NCI-H2171 treated with DMSO at 0.1 percent for 48 hours (cell line): ENCODE data around the gene CHCHD1.
A peak's percentile ranks its signal among the peaks of the same experiment; 100 is the strongest.
"Not testable (repeated sequence)": the region's sequence is repeated elsewhere in the genome, so short reads cannot be mapped to it uniquely, and the experiment has no call there.

Source experiments
- DNase-seq: peaks from one replicate; lab custom pipeline; 2025; lab: John Stamatoyannopoulos, UW

The CHCHD1 gene

DNA sequence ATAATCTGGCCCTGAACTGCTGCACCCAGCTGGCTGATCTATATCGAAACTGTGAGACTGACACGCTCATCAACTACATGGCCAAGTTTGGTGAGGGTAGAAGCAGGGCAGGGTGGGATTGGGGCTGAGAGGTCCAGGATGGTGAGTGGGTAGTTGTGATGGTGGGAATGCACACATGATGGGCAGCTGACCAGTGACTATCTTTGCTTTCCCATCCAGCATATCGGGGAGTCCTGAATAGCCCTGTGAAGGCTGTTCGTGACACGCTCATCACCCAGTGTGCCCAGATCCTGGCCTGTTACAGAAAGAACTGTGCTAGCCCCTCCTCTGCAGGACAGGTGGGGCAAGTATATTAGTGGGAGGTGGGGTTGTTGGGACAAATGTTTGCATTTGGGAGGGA, 12.5 kb upstream of the CHCHD1 start:
- no peak for DNase-seq

GRCh38 chr10:73771722-73772280, 10.0 kb upstream of the CHCHD1 start:
- peak; percentile 41 for DNase-seq

- peak; percentile 53 for DNase-seq
Observed at GRCh38 chr10:73772281-73773151, 9.3 kb upstream of the CHCHD1 start.

DNA sequence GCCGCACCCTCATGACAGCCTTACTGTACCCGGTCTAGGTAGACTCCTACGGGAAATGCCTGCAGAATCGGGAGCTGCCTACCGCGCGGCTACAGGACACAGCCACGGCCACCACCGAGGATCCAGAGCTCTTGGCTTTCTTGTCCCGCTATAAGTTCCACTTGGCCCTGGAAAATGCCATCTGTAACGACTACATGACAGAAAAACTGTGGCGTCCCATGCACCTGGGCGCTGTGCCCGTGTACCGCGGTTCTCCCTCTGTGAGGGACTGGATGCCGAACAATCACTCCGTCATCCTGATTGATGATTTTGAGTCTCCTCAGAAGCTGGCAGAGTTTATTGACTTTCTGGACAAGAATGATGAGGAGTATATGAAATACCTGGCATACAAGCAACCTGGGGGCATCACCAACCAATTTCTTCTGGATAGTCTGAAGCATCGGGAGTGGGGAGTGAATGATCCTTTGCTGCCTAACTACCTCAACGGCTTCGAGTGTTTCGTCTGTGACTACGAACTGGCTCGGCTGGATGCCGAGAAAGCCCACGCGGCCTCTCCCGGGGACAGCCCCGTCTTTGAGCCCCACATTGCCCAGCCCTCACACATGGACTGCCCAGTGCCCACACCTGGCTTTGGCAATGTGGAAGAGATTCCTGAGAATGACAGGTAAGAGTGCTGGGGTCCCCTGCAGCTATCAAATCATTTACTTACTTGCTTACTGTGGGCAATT, 8.5 kb upstream of the CHCHD1 start:
- peak; percentile 19 for DNase-seq

- DNase-seq: no peak
Observed at GRCh38 chr10:73774637-73775036, 7.2 kb upstream of the CHCHD1 start.

GRCh38 chr10:73779018-73779417, 2.8 kb upstream of the CHCHD1 start:
- no peak for DNase-seq

DNA sequence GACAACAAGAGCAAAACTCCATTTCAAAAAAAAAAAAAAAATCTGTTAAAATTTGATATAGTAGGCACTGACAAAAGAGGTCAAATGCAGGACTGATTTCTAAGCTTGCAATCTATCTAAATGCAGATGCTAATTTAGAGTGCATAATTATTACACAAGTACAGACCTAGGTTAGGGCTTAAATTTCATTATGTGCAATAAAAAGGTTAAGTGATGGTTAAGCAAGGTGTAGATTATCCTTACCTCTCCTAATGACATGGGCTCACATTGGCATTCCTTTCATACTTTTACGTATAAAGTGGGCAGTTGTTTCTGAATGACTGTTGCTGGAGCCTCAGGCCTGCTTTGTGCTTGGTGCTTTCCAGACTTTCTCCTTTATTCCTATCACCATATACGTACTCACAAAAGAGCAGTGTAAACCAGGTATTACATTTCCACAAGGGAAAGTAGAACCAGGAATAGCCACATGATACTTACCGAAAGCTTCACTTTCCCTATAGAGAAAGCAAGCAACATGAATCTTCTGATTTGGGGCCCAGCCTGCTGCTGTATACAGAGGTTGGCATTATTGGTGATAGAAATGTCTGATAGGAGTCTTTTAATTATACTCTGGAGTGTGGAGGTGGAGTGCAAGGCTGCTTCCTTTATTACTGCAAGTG, 2.2 kb upstream of the CHCHD1 start:
- DNase-seq: no peak

DNA sequence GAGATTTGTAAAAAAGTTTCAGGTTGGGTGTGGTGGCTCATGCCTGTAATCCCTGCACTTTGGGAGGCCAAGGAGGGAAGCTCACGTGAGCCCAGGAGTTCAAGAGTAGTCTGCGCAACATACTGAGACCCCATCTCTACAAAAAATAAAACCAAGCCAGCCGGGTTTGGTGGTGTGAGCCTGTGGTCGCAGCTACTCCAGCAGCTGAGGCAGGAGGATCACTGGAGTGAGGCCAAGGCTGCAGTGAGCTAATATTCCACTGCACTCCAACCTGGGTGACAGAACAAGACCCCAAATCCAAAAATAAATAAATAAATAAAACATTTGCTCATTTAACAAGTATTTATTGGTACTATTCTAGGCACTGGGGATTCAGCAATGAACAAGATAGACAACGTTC, 1.5 kb upstream of the CHCHD1 start:
- no peak for DNase-seq

- no peak for DNase-seq
Observed at GRCh38 chr10:73780966-73781365, 882 bp upstream of the CHCHD1 start.

GRCh38 chr10:73781548-73781878, 335 bp upstream of the CHCHD1 start:
- no peak for DNase-seq

DNA sequence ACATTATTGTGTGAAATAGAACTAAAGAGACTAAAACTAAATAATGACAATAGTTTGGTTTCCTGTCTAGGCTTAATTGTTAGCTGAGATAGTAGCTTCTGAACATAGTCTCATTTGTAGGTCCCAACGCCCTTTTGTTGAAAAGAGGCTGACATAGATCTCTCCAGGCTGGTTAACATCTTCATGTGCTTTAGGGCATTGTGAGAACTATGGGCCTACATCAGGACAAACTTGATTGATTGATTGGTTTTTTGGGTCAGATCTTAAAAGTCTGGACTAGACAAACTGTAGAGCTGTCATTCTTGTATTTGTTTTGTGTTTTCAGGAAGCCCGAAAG, 869 bp downstream of the CHCHD1 start:
- no peak for DNase-seq

GRCh38 chr10:73785211-73785720, 3.4 kb downstream of the CHCHD1 start, which contains the start of gene ZSWIM8:
ZSWIM8 (plus strand) TSS chr10:73785606; CDS start chr10:73785879, 273 bp downstream.
- DNase-seq: peak; percentile 88

DNA sequence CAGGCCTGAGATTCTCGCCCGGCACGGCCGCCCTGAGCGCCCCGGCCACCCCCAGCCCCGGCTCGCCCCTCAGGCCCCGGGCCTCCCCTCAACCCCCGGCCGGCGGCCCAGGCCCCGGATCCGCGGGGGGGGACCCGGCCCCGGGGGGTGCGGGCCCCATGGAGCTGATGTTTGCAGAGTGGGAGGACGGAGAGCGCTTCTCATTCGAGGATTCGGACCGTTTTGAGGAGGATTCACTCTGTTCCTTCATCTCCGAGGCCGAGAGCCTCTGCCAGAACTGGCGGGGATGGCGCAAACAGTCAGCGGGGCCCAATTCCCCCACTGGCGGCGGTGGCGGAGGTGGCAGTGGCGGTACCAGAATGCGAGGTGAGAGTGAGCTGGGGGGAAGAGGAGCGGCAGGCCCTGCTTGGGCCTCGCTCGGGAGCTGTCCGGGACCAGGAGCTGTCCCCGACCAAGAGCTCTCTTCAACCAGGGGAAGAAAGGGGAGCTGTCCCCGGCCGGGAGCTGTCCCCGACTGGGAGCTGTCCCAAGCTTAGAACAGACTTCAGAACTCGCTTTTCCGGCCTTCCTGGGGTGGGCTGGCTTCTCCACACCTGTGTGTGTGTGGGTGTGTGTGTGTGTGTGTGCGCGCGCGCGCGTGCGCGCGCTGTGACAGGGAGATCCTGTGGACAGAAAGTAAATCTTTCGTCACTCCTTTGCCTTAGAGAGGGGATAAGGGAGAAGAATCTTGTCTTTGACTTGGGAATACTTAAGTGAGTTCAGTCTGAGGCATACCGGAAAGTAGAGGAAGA, 4.1 kb downstream of the CHCHD1 start:
- no peak for DNase-seq

DNA sequence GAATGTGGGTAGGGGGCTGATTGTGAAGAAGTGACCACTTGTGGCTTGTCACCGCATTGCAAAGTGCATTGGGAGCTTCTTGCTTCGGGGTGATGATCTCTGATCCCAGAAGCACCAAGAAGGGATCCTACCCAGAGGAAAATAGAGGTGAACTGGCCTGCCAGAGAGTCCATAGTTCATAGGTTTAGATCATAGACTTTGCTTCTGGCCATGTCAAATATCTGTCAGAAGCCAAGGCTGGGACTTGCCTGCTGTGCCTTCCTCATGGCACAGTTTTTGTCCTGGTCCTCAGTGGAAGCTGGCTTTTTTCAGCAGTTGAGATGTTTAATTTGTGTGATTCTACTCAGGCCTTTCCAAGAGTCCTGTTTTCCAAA, 4.7 kb downstream of the CHCHD1 start:
- no peak for DNase-seq

GRCh38 chr10:73787031-73787800, 5.4 kb downstream of the CHCHD1 start:
- not testable (repeated sequence) for DNase-seq

GRCh38 chr10:73788864-73789658, 7.2 kb downstream of the CHCHD1 start:
- no peak for DNase-seq

GRCh38 chr10:73789659-73790055, 7.8 kb downstream of the CHCHD1 start:
- no peak for DNase-seq

DNA sequence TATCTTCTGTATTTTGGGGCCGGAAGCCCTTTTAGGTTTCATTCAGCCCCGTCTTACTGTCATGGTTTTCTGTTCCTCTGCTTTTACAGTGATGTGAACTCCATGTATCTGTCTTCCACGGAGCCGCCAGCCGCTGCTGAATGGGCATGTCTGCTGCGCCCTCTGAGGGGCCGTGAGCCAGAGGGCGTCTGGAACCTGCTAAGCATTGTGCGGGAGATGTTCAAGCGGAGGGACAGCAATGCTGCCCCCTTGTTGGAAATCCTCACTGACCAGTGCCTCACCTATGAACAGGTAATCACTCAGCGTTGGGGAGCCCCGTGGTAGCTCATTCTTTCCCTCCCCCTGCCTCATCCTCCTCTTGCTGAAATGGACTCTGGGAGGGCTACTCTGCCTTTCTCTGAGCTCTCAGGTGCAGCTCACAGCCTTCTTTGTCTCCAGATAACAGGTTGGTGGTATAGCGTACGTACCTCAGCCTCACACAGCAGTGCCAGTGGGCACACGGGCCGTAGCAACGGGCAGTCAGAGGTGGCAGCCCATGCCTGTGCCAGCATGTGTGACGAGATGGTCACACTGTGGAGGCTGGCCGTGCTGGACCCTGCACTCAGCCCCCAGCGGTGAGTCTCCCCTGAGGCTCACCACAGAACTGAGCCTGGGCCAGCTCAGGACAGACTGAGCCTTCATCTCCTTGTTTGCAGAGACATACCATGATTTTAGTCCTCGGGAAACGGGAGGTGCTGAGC, 9.2 kb downstream of the CHCHD1 start:
- no peak for DNase-seq

- no peak for DNase-seq
Observed at GRCh38 chr10:73791871-73792400, 10.1 kb downstream of the CHCHD1 start.
